ENCODE data around the gene RNF212. TPM values are rescaled to one million over a fixed set of nuclear protein-coding genes. Genes with fewer than 3 reads are reported as not detected.

Gene RNF212
- total RNA-seq, 2 donors from 2014 or later = 2.3 to 2.5 TPM

GRCh38 chr4:1036976-1037810 lies 76.2 kb downstream of the RNF212 start:
- no peaks in the 10 kb centered on the region for H3K4me1 ChIP-seq
- no peaks in the 10 kb centered on the region for H3K36me3 ChIP-seq
- no peak overlapping the region for H3K9ac ChIP-seq (ENCODE audit: low read depth in 2 of 2, low read length in 2 of 2)
- intact Hi-C loops (cut with DNase I) = no loop called here
- no peak overlapping the region for H3K27ac ChIP-seq
- no peak overlapping the region for H3K4me3 ChIP-seq
- no peak for DNase-seq
- H3K9me3 ChIP-seq = no peaks in the 10 kb centered on the region
- TF ChIP-seq, protein P1, sequence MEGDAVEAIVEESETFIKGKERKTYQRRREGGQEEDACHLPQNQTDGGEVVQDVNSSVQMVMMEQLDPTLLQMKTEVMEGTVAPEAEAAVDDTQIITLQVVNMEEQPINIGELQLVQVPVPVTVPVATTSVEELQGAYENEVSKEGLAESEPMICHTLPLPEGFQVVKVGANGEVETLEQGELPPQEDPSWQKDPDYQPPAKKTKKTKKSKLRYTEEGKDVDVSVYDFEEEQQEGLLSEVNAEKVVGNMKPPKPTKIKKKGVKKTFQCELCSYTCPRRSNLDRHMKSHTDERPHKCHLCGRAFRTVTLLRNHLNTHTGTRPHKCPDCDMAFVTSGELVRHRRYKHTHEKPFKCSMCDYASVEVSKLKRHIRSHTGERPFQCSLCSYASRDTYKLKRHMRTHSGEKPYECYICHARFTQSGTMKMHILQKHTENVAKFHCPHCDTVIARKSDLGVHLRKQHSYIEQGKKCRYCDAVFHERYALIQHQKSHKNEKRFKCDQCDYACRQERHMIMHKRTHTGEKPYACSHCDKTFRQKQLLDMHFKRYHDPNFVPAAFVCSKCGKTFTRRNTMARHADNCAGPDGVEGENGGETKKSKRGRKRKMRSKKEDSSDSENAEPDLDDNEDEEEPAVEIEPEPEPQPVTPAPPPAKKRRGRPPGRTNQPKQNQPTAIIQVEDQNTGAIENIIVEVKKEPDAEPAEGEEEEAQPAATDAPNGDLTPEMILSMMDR (IDR thresholded peaks at IDR 0.05) = no peak
- H3K27me3 ChIP-seq = peaks cover 11% of the 10 kb centered on the region

- Histone ChIP-seq H3K9ac (ENCODE audit: low read depth in 2 of 2, low read length in 2 of 2) (no peak overlapping the region), H3K9me3 (no peaks in the 10 kb centered on the region), H3K4me1 (no peaks in the 10 kb centered on the region), H3K27me3 (peaks cover 11% of the 10 kb centered on the region), H3K4me3 (no peak overlapping the region), H3K27ac (no peak overlapping the region), H3K36me3 (no peaks in the 10 kb centered on the region)
- intact Hi-C loops (cut with DNase I) = no loop called here
- DNase-seq = no peak
- TF ChIP-seq, protein P1 (IDR thresholded peaks at IDR 0.05) = no peak
These were observed 77.3 kb downstream of the RNF212 start for GRCh38 chr4:1036095-1036494.

- no peaks in the 10 kb centered on the region for H3K9me3 ChIP-seq
- no peak overlapping the region for H3K9ac ChIP-seq (ENCODE audit: low read depth in 2 of 2, low read length in 2 of 2)
- no peaks in the 10 kb centered on the region for H3K36me3 ChIP-seq
- peaks cover 11% of the 10 kb centered on the region for H3K27me3 ChIP-seq
- TF ChIP-seq, protein P1 (IDR thresholded peaks at IDR 0.05) = no peak
- H3K27ac ChIP-seq = no peak overlapping the region
- DNase-seq = no peak
- no peak overlapping the region for H3K4me3 ChIP-seq
- no peaks in the 10 kb centered on the region for H3K4me1 ChIP-seq
- intact Hi-C loops (cut with DNase I) = no loop called here
These were observed 77.9 kb downstream of the RNF212 start for GRCh38 chr4:1035510-1035909.

- intact Hi-C loops (cut with DNase I) = no loop called here
- H3K9me3 ChIP-seq = no peaks in the 10 kb centered on the region
- TF ChIP-seq, protein P1 (IDR thresholded peaks at IDR 0.05) = no peak
- no peak overlapping the region for H3K4me3 ChIP-seq
- H3K9ac ChIP-seq (ENCODE audit: low read depth in 2 of 2, low read length in 2 of 2) = no peak overlapping the region
- peaks cover 7% of the 10 kb centered on the region for H3K4me1 ChIP-seq
- DNase-seq = no peak
- H3K27ac ChIP-seq = no peak overlapping the region
- peaks cover 12% of the 10 kb centered on the region for H3K27me3 ChIP-seq
- H3K36me3 ChIP-seq = no peaks in the 10 kb centered on the region
These were observed 79.4 kb downstream of the RNF212 start for GRCh38 chr4:1033840-1034551.

DNA sequence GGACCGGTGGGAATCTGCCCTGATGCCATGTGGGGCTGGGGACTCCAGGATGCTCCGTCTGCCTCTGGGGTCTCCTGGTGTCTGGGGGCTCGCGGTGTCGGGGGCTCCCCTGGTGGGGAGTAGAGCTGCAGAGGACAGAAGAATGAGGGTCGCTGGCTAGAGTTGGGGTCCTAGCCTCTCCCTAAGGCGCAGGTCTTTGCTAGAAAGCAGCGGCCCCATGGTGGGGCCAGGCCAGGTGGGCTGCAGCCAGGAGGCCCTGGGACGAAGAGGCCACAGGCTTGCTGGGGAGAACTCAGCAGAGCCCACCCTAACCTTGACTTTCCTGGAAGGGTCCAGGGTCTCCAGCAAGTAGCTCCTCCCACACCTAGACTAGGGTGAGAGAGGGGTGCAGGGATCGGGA lies 80.5 kb downstream of the RNF212 start:
- intact Hi-C loops (cut with DNase I) = no loop called here
- no peaks in the 10 kb centered on the region for H3K9me3 ChIP-seq
- TF ChIP-seq, protein P1 (IDR thresholded peaks at IDR 0.05) = no peak
- no peak for DNase-seq
- H3K27ac ChIP-seq = no peak overlapping the region
- H3K4me1 ChIP-seq = peaks cover 7% of the 10 kb centered on the region
- H3K4me3 ChIP-seq = no peak overlapping the region
- no peak overlapping the region for H3K9ac ChIP-seq (ENCODE audit: low read depth in 2 of 2, low read length in 2 of 2)
- H3K36me3 ChIP-seq = no peaks in the 10 kb centered on the region
- H3K27me3 ChIP-seq = peaks cover 18% of the 10 kb centered on the region
